Measurements from ENCODE around the gene WDR43.
A peak's percentile ranks its signal among the peaks of the same experiment; 100 is the strongest.

The WDR43 gene

GRCh38 chr2:28894470-28895188 is at the start of gene WDR43:
Gene WDR43 (plus strand): TSS chr2:28894667. CDS start chr2:28894699, 32 bp downstream.
- peak; percentile 94 to 95 for DNase-seq (ENCODE audit: low read depth in 1 of 2, low spot score in 1 of 2)

GRCh38 chr2:28855193-28855592 is 39.3 kb upstream of the WDR43 start:
- DNase-seq (ENCODE audit: low read depth in 1 of 2, low spot score in 1 of 2) = no peak

- no peak for DNase-seq (ENCODE audit: low read depth in 1 of 2, low spot score in 1 of 2)
These were observed 38.5 kb upstream of the WDR43 start for GRCh38 chr2:28855977-28856376.

- no peak for DNase-seq (ENCODE audit: low read depth in 1 of 2, low spot score in 1 of 2)
These were observed 25.9 kb upstream of the WDR43 start for GRCh38 chr2:28868611-28869010.

- DNase-seq (ENCODE audit: low read depth in 1 of 2, low spot score in 1 of 2) = no peak
These were observed 24.8 kb upstream of the WDR43 start for GRCh38 chr2:28869494-28870145.

DNA sequence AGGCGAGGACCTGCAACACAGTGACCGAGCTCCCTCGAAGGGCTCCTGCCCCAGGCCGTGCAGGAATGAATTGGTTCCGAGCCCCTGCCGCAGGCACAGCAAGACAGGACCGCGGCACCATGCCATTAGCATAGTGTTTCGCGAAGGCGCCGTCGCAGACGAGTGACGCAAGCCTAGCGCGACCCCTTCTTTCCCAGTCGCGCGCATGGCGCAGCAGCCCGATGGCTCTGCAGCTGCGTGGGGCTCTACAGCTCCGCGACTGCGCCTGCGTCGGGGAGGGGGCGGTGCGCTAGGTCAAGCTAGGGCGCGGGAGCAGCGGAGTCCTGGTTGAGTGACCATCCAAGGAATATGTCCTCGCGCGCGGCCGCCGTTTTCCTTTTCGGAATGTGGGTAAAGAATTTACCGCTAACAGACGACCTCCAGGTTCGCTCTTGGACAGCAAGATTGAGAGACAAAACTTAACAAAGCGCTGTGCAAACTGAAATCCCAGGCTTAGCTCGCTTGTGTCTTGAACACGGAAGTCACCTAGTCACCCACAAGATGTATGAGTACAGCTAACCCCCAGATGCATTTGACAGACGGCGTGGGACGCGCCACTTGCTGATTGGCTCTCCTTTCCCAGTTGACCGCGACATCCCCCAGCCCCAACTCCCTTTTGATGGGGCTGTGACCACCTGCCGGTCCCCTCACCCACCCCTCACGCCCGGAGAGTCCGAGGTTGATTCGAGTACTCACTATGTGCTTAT is 24.1 kb upstream of the WDR43 start, which contains the start of gene TRMT61B:
Gene TRMT61B, minus strand, starts transcription at position 164 of the 746 bp plus-strand sequence. Its CDS starts 32 bp downstream, at position 132.
- peak; percentile 95 to 96 for DNase-seq (ENCODE audit: low read depth in 1 of 2, low spot score in 1 of 2)

DNA sequence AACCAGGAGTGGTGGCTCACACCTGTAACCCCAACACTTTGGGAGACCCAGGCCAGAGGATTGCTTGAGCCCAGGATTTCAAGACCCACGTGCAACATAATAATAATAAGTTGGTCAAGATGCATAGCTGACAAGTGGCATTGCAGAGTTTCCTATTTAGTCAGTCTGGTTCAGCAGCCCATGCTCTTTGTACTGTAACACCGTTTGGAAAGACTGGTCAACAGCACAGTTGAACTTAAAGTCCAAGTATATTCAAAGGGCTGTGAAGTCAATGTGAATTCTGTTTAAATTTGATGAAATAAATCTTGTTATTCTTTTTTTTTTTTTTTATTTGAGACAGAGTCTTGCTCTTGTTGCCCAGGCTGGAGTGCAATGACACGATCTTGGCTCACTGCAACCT is 22.8 kb upstream of the WDR43 start:
- no peak for DNase-seq (ENCODE audit: low read depth in 1 of 2, low spot score in 1 of 2)

GRCh38 chr2:28880193-28880592 is 14.3 kb upstream of the WDR43 start:
- DNase-seq (ENCODE audit: low read depth in 1 of 2, low spot score in 1 of 2) = no peak

DNA sequence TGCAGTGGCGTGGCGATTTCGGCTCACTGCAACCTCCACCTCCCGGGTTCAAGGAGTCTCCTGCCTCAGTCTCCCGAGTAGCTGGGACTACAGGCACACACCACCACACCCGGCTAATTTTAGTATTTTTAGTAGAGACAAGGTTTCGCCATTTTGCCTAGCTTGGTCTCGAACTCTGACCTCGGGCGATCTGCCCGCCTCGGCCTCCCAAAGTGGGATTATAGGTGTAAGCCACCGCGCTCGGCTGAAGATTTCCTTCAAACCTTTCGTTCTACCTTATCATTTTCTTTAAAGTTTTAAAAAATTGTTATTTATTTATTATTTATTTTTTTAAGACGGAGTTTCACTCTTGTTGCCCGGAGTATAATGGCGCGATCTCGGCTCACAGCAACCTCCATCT is 979 bp upstream of the WDR43 start:
- no peak for DNase-seq (ENCODE audit: low read depth in 1 of 2, low spot score in 1 of 2)

DNA sequence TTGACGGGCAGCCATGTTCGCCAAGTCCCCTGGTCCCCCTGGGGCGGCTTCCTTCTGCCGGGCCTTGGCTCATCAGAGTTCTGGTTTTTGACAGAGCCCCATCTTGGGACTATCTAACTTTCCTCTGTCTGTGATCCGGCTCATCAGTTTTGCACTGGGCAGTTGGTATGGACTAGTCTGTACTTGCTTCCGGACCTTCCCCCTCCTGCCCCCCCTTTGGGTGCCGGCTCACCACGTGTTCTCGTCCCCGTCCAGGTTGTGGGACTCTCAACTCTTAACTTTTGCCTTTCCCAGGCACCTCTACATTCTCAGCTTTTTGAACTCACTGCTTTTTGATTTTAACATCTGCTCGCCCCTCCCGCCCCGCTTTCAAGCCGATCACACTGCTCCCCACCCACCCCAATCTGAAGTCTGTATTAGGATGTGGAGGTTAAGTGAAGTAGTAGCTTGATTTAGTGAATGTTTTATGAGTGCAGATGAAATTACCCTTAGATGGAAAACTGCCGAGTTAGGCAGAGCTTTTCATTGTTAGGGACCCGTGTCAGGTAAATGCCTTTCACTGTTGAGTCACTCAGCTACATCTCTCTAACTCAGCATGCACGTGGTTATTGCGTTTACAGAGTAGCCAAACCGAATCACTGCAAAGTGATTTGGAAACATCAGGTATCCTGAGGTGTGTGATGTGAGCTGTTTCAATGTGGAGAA is 874 bp downstream of the WDR43 start:
- DNase-seq (ENCODE audit: low read depth in 1 of 2, low spot score in 1 of 2) = peak; percentile 33 to 41

GRCh38 chr2:28896906-28897305 is 2.4 kb downstream of the WDR43 start:
- no peak for DNase-seq (ENCODE audit: low read depth in 1 of 2, low spot score in 1 of 2)

- DNase-seq (ENCODE audit: low read depth in 1 of 2, low spot score in 1 of 2) = no peak
These were observed 3.6 kb downstream of the WDR43 start for GRCh38 chr2:28898048-28898447.

DNA sequence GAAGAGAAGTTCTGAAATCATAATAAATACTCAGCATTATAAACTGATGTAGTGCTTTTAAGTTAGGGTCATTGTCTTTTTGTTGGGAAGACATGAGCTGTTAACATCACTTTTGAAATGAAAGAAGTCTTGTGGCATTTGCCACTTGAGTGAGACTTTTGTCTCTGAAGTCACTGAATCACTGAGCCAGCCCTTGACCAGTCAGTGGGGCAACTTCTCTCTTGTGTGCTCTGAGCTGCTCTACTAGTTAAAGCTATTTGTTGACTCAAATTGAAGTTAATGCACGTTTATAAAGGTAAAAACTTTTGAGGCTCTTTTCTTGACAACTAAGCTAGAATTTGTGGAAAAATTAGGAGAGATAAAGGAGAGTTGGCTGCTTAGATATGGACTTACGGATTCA is 6.7 kb downstream of the WDR43 start:
- no peak for DNase-seq (ENCODE audit: low read depth in 1 of 2, low spot score in 1 of 2)

DNA sequence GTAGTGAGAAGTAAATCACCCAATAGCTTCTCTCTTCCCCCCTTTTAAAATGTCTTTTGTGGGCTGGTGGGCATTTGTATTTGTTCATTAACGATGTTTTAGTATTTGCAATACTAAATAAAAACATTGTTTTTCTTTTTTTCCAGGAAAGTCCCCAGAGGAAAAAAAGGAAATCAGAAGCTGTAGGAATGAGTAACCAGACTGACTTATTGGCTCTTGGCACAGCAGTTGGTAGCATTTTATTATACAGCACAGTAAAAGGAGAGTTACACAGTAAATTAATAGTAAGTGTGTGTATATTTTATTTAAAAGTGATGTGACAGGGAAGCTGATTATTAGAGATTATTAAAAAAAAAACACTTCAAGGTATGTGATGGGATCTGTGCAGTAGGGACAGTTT is 7.4 kb downstream of the WDR43 start:
- DNase-seq (ENCODE audit: low read depth in 1 of 2, low spot score in 1 of 2) = no peak

GRCh38 chr2:28902584-28902983 is 8.1 kb downstream of the WDR43 start:
- DNase-seq (ENCODE audit: low read depth in 1 of 2, low spot score in 1 of 2) = no peak

- DNase-seq (ENCODE audit: low read depth in 1 of 2, low spot score in 1 of 2) = no peak
These were observed 9.8 kb downstream of the WDR43 start for GRCh38 chr2:28904295-28904694.

DNA sequence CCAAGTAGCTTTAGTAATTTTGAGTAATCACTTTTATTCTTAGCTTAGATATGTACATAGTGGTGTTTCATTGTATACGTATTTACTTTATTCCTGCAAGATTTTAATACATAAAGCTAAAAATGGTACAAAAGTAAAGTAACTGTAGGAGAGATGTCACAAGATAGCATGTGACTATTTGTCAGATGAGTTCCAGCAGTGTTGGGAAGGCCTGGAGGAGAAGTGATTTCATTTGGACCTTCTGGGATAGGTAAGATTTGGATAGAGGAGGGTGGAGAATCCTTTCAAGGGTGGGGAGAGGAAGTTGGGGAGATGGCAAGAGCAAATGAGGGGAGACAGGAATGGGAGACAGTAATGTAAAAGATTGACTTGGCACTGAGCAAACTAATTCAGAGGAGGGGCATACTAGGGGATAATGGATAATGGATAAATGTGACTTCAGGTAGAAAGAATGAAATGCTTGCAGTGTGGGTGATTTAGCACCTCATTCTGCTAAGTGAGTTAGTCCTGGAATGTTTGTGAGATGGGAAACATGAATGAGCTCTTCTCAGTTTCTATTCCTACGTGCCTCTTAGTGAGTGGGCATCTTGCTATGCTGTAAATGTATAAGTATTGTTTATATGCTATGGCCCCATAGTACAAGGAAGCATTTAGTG is 10.5 kb downstream of the WDR43 start:
- no peak for DNase-seq (ENCODE audit: low read depth in 1 of 2, low spot score in 1 of 2)

GRCh38 chr2:28905533-28905932 is 11.1 kb downstream of the WDR43 start:
- no peak for DNase-seq (ENCODE audit: low read depth in 1 of 2, low spot score in 1 of 2)

GRCh38 chr2:28906376-28906775 is 11.9 kb downstream of the WDR43 start:
- DNase-seq (ENCODE audit: low read depth in 1 of 2, low spot score in 1 of 2) = no peak

- no peak for DNase-seq (ENCODE audit: low read depth in 1 of 2, low spot score in 1 of 2)
These were observed 12.4 kb downstream of the WDR43 start for GRCh38 chr2:28906821-28907220.

- no peak for DNase-seq (ENCODE audit: low read depth in 1 of 2, low spot score in 1 of 2)
These were observed 13.7 kb downstream of the WDR43 start for GRCh38 chr2:28908172-28908571.

Measured in activated CD4-positive, alpha-beta T cell treated with anti-CD3 and anti-CD28 coated beads, Interleukin-2, amount 50 U/mL, for 24 hours (primary cell).